Thymus (tissue), 11 donors: ENCODE data around the gene LOC128125822.
"Not testable (repeated sequence)": the region's sequence is repeated elsewhere in the genome, so short reads cannot be mapped to it uniquely, and the experiment has no call there.

Experiments
- DNase-seq, 9 donors: peaks; one replicate each; pipeline ENCODE4 v3.0.0-alpha.2; 2013; ENCODE audit warnings: low spot score in 9 of 9, low read depth in 6 of 9, missing footprints in 1 of 9
- H3K27ac ChIP-seq, 2 donors: one replicate each; pipeline ENCODE4 v1.5.1; 2013; ENCODE audit warnings: control low read depth in 1 of 2, low read depth in 1 of 2, low read length in 1 of 2, mild to moderate bottlenecking in 1 of 2, moderate library complexity in 1 of 2
- H3K27me3 ChIP-seq, 2 donors: one replicate each; pipeline ENCODE4 v1.5.1; 2013; ENCODE audit warnings: low read length in 1 of 2; ENCODE audit not compliant: control insufficient read depth in 2 of 2, insufficient read depth in 1 of 2
- H3K36me3 ChIP-seq, 2 donors: one replicate each; pipeline ENCODE4 v1.5.1; 2013; ENCODE audit warnings: low read length in 1 of 2, mild to moderate bottlenecking in 1 of 2, moderate library complexity in 1 of 2; ENCODE audit not compliant: control insufficient read depth in 2 of 2, insufficient read depth in 2 of 2
- H3K4me1 ChIP-seq, 2 donors: one replicate each; pipeline ENCODE4 v1.5.1; 2013; ENCODE audit warnings: low read length in 2 of 2; ENCODE audit not compliant: control insufficient read depth in 2 of 2, insufficient read depth in 2 of 2
- H3K4me3 ChIP-seq, 2 donors: one replicate each; pipeline ENCODE4 v1.5.1; 2013; ENCODE audit warnings: low read length in 2 of 2, control low read depth in 1 of 2, mild to moderate bottlenecking in 1 of 2
- H3K9me3 ChIP-seq, 2 donors: one replicate each; pipeline ENCODE4 v1.5.1; 2013; ENCODE audit warnings: low read length in 1 of 2, mild to moderate bottlenecking in 1 of 2; ENCODE audit not compliant: control insufficient read depth in 2 of 2, insufficient read depth in 1 of 2
- WGBS: extraction: QIAGEN DNeasy Blood & Tissue Kit; methylation state at CpG from one replicate; pipeline ENCODE4 v1.1.7; 2013; 5-methylcytosine and 5-hydroxymethylcytosine counted together
- donor health status: healthy.

The LOC128125822 gene

DNA sequence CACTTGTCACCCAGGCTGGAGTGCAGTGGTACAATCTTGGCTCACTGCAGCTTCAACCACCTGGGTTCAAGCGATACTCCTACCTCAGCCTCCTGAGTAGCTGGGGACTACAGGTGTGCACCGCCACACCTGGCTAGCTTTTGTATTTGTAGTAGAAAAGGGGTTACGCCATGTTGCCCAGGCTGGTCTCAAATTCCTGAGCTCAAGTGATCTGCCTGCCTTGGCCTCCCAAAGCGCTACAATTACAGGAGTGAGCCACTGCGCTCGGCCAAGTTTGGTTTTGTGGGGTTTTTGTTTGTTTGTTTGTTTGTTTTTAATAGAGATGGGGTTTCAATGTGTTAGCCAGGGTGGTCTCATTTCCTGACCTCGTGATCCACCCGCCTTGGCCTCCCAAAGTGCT lies 12.3 kb downstream of the LOC128125822 start:
- 98% methylated on average over 8 of the region's 8 CpGs for WGBS
- Histone ChIP-seq H3K27me3 (no peaks in the 10 kb centered on the region), H3K9me3 (no peaks in the 10 kb centered on the region), H3K4me3 (no peak overlapping the region), H3K36me3 (peaks cover 9 to 22% of the 10 kb centered on the region in 2 donors), H3K27ac (no peak overlapping the region), H3K4me1 (no peaks in the 10 kb centered on the region)
- no peak for DNase-seq

DNA sequence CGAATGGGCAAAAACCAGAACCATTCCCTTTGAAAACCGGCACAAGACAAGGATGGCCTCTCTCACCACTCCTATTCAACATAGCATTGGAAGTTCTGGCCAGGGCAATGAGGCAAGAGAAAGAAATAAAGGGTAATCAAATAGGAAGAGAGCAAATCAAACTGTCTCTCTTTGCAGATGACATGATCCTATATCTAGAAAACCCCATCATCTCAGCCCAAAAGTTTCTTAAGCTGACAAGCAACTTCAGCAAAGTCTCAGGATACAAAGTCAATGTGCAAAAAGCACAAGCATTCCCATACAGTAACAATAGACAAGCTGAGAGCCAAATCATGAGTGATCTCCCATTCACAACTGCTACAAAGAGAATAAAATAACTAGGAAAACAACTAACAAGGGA lies 13.4 kb downstream of the LOC128125822 start:
- H3K27me3 ChIP-seq, H3K27ac ChIP-seq, H3K9me3 ChIP-seq, DNase-seq, H3K4me1 ChIP-seq, H3K4me3 ChIP-seq: not testable (repeated sequence)
- 96% methylated on average over 2 of the region's 2 CpGs for WGBS
- peaks cover 2 to 11% of the 10 kb centered on the region in 2 donors for H3K36me3 ChIP-seq

DNA sequence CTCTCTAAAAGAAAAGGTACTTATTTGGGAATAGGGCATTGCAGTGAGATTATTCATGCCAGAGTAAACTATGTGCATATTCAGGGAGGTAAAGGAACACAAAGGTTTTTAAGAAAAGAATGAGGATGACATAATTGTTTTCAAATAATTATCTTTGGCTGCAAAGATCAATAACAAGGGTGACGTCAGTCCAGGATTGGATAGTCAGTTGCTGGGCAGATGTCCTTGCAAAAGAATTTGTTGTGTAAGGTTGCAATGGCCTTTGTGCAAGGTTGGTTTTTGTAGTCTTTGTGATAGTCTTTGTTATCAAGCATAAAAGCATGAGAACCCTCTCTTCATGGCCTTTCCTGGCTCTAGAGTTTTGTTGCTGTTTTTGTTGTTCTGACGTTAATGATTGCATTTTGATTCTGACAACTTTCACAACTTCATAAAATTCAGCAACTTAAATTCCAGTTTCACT lies 17.7 kb downstream of the LOC128125822 start:
- no peaks in the 10 kb centered on the region for H3K36me3 ChIP-seq
- DNase-seq: no peak
- WGBS: 96% methylated on average over 2 of the region's 2 CpGs
- H3K27me3 ChIP-seq: no peaks in the 10 kb centered on the region
- no peaks in the 10 kb centered on the region for H3K9me3 ChIP-seq
- no peaks in the 10 kb centered on the region for H3K4me1 ChIP-seq
- no peak overlapping the region for H3K27ac ChIP-seq
- no peak overlapping the region for H3K4me3 ChIP-seq

DNA sequence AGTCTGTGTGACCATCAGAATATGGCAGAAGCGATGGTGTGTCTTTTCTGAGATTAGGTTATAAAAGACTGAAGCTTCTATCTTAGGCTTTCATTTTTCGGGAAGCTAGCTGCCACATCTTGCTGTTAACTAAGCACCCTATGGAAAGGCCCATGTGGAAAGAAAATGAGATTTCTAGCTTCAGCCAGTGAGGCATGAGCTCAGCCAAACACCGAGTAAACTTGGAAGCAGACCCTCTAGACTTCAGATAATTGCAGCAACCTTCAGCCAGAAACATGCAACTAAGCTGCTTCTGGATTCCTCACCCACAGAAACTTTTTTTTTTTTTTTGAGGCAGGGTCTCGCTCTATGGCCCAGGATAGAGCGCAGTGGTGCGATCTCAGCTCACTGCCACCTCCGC lies 20.6 kb downstream of the LOC128125822 start:
- H3K27me3 ChIP-seq: no peaks in the 10 kb centered on the region
- no peak overlapping the region for H3K4me3 ChIP-seq
- 99% methylated on average over 7 of the region's 7 CpGs for WGBS
- no peaks in the 10 kb centered on the region for H3K9me3 ChIP-seq
- peaks cover 0 to 1% of the 10 kb centered on the region in 2 donors for H3K4me1 ChIP-seq
- DNase-seq: no peak
- H3K36me3 ChIP-seq: no peaks in the 10 kb centered on the region
- no peak overlapping the region for H3K27ac ChIP-seq

DNA sequence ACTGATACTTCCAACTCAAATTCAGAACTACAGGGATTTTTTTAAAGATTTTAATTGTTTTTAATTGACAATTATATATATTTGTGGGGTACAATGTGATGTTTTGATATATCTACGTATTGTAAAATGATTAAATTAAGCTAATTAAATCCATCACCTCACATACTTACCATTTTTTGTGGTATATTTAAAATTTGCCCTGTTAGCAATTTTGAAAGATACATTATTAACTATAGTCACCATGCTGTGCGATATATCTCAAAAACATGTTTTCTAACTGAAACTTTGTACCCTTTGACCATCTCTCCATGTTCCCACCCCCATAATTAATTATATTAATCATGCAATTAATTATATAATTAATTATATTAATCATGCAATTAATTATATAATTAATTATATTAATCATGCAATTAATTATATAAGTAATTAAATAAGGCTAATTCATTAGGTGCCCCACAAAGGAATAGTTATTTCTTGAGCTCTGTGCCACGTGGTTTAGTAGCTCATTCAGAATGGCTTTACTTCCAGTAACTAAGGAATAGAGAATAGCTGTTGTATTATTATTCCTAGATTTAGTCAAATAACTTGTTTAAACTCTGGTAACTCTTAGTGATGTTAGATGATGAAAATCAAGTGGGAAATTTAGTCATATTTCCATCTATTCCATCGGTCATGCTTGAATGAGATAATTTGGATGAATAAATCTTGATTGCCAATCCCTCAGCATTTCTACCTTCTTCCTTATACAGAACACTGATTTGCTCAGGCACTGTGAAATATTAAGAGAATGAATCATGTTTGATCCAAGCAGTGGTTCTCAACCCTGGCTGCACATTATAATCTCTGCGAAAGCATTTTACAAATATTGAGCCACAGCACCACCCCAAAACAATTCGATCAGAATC lies 25.1 kb downstream of the LOC128125822 start:
- no peak overlapping the region for H3K27ac ChIP-seq
- 61% methylated on average over 6 of the region's 6 CpGs for WGBS
- H3K27me3 ChIP-seq: no peaks in the 10 kb centered on the region
- peaks cover 0 to 9% of the 10 kb centered on the region in 2 donors for H3K4me1 ChIP-seq
- H3K4me3 ChIP-seq: peak overlapping the region in 1 of 2 donors; percentile 64
- no peaks in the 10 kb centered on the region for H3K9me3 ChIP-seq
- H3K36me3 ChIP-seq: no peaks in the 10 kb centered on the region
- no peak for DNase-seq

DNA sequence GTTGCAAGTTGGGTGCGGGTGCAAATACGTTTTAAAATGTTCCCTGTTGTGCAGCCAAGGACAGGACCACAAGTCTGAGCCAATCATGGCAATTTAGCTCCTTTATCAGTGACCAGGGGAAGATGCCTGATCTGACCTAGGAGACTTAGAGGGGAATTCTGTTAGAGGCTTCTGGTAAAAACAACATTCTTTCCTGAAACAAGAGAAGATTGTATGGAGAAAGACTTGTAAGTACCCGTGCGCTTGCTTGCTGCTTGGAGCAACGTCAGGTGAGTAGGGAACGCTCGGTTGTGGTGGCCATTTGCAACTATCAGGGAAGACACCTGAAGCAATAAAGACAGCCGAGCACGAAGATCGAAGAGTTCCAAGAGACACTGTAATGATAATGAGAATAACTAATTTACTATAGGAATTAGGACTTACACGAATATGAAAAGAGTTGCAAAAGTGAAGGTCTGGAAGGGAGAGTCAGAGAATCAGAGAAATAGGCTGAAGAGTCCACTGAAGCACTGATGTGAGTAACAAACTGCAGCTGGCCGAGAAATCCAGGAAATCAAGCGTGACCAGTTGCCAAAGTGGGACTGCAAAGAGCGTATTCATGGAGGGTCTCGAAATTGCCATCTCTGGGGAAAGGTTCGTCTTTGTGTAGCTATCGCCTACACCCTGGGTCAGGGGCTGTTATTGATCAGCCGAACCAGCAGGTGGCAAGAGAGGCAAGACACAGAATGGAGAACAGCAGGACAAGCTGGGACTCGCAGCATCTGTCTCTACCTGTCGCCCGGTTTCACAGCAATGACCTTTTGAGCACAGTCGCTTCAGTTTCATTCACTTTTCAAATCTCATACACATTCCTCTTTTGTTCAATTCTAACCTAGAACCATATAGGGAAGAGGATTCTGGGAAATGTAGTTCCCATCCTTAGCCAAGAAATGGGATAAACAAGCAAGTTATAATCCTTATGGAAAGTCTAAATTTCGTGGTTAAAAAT lies 26.1 kb downstream of the LOC128125822 start:
- 8% methylated on average over 23 of the region's 23 CpGs for WGBS
- no peaks in the 10 kb centered on the region for H3K27me3 ChIP-seq
- H3K9me3 ChIP-seq: no peaks in the 10 kb centered on the region
- peak overlapping the region in 1 of 2 donors; percentile 41 for H3K27ac ChIP-seq
- peaks cover 0 to 9% of the 10 kb centered on the region in 2 donors for H3K4me1 ChIP-seq
- H3K36me3 ChIP-seq: no peaks in the 10 kb centered on the region
- peak overlapping the region; percentile 45 to 64 for H3K4me3 ChIP-seq
- DNase-seq: peak; percentile 51 to 87 (median 70)

DNA sequence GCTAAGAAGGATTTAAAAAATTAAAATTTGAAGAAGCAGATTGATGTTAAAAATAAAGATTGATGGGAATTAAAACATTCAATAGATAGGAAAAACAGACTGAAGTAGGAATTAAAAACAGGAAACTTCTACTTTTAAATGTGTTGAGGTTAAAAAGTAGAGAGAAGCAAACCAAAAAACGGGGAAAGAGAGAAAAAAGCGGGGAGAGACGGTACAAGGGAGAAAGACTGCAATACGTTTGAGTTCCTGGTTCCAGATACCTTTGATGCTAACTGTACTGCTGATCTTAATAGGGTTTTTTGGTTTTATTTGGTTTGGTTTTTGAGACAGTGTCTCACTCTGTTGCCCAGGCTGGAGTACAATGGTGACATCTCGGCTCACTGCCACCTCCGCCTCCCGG lies 27.0 kb downstream of the LOC128125822 start:
- no peak overlapping the region for H3K4me3 ChIP-seq
- no peaks in the 10 kb centered on the region for H3K27me3 ChIP-seq
- peaks cover 0 to 9% of the 10 kb centered on the region in 2 donors for H3K4me1 ChIP-seq
- no peaks in the 10 kb centered on the region for H3K36me3 ChIP-seq
- 94% methylated on average over 7 of the region's 7 CpGs for WGBS
- H3K9me3 ChIP-seq: no peaks in the 10 kb centered on the region
- no peak for DNase-seq
- no peak overlapping the region for H3K27ac ChIP-seq

DNA sequence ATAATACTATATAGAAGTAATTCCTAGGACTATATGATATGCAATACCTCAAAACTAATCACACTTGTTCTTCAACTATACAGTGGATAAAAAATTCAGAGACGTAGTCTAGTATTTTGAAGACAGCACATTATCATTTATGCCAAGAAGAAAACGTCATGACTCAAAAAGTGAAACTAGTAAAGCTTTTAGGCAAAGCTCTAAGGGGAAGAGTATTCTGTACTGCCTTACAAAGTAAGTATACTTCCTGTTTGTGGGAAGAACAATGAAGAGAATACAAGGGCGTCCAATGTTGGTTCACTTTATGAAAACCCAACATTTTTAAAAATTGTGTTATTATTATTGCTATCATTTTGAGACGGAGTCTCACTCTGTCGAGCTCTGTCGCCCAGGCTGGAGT lies 27.9 kb downstream of the LOC128125822 start:
- Histone ChIP-seq H3K27ac (no peak overlapping the region), H3K4me1 (peaks cover 0 to 9% of the 10 kb centered on the region in 2 donors), H3K27me3 (no peaks in the 10 kb centered on the region), H3K9me3 (no peaks in the 10 kb centered on the region), H3K36me3 (no peaks in the 10 kb centered on the region), H3K4me3 (no peak overlapping the region)
- peak in 1 of 9 donors; percentile 8 for DNase-seq
- WGBS: 74% methylated on average over 6 of the region's 6 CpGs

DNA sequence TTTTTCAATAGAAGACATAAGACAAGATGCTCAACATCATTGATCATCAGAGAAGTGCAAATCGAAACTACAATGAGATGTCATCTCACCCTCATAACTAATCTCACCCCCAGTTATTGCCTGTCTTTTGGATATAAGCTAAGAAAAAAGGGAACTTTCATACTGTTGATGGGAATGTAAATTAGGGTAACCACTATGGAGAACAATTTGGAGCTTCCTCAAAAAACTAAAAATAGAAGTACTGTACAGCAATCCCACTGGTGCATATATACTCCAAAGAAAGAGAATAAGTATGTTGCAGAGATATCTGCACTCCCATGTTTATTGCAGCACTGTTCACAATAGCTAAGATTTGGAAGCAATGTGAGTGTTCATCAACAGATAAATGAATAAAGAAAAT lies 37.0 kb downstream of the LOC128125822 start:
- Histone ChIP-seq H3K27ac (no peak overlapping the region), H3K27me3 (no peaks in the 10 kb centered on the region), H3K9me3 (no peaks in the 10 kb centered on the region), H3K36me3 (no peaks in the 10 kb centered on the region), H3K4me3 (no peak overlapping the region), H3K4me1 (no peaks in the 10 kb centered on the region)
- no peak for DNase-seq
- WGBS: 94% methylated on average over 1 of the region's 1 CpG
